ENCODE data around the gene TEAD1.

The TEAD1 gene

GRCh38 chr11:12815931-12816494 lies 141.8 kb downstream of the TEAD1 start:
- no peak for DNase-seq (ENCODE audit: low read depth in 2 of 2)
- TF ChIP-seq, protein P1, sequence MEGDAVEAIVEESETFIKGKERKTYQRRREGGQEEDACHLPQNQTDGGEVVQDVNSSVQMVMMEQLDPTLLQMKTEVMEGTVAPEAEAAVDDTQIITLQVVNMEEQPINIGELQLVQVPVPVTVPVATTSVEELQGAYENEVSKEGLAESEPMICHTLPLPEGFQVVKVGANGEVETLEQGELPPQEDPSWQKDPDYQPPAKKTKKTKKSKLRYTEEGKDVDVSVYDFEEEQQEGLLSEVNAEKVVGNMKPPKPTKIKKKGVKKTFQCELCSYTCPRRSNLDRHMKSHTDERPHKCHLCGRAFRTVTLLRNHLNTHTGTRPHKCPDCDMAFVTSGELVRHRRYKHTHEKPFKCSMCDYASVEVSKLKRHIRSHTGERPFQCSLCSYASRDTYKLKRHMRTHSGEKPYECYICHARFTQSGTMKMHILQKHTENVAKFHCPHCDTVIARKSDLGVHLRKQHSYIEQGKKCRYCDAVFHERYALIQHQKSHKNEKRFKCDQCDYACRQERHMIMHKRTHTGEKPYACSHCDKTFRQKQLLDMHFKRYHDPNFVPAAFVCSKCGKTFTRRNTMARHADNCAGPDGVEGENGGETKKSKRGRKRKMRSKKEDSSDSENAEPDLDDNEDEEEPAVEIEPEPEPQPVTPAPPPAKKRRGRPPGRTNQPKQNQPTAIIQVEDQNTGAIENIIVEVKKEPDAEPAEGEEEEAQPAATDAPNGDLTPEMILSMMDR (IDR thresholded peaks at IDR 0.05; ENCODE audit: low read depth, low read length): no peak
- no peak overlapping the region for H3K4me3 ChIP-seq (replicated peaks in 1 of 2; ENCODE audit: low read depth in 2 of 2, low read length in 2 of 2)

GRCh38 chr11:12817681-12818332 lies 143.6 kb downstream of the TEAD1 start:
- peak in 1 of 2 donors; percentile 39 for DNase-seq (ENCODE audit: low read depth in 2 of 2)
- TF ChIP-seq, protein P1 (IDR thresholded peaks at IDR 0.05; ENCODE audit: low read depth, low read length): no peak
- H3K4me3 ChIP-seq (replicated peaks in 1 of 2; ENCODE audit: low read depth in 2 of 2, low read length in 2 of 2): no peak overlapping the region

DNA sequence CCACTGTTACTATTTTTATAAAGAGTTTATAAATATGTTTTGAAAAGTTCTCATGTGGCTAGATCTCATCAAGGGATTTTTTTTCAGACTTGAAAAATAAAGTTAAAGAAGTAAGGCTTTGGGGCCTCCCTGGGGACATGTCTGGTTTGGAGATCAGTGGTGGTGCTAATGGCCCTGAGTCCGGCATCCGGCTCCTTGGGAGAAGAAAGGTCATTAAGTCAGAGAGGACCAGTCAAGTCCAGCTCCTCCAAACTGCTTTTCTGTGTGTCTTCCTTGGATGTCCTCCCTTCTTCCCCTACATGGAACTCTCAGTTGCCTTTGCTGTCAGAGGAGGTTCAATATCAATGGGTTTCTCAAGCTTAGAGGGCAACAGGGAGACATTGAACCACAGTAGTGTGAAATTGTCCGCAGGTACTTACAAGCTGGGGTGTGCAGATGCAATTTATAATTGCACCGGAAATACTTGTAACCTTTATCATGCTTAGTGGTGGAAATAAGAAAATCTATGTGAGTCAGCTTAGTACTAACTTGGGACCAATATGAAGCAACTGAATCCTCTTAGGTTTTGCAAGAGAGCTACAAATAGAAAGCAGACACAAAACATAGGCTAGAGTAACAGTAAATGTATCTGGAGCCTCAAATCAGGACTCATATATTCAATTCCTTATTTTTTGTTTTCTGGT lies 144.3 kb downstream of the TEAD1 start:
- H3K4me3 ChIP-seq (replicated peaks in 1 of 2; ENCODE audit: low read depth in 2 of 2, low read length in 2 of 2): no peak overlapping the region
- TF ChIP-seq, protein P1 (IDR thresholded peaks at IDR 0.05; ENCODE audit: low read depth, low read length): no peak
- DNase-seq (ENCODE audit: low read depth in 2 of 2): peak; percentile 86 to 92

DNA sequence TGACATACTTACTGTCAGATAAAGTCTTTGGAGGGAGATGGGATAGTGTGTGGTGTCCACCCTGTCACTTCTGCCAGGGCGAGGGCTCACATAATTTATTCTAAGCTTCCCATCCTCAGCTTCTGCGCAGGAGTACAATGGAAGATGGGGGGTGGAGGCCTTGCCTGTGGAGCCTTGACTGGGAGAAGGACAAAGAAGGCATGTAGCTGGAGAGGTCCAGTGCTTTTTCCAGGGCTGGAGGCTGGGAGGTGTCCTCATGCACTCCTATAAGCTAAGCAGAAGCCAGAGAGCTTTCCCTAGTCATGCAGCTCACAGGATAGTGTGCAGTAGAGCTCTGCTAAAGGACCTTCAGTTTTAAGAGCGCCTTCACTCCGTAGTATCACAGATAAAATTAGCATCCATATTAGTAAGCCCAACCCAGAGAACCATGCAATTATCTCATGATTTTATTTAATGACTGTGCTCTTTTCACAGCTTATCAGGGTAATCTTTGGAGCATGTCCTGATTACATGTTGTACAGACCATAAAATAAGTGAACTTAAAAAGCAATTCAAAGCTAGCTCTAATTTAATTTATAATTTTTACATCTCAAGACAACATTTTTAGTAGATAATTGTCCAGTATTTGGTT lies 148.3 kb downstream of the TEAD1 start:
- TF ChIP-seq, protein P1 (IDR thresholded peaks at IDR 0.05; ENCODE audit: low read depth, low read length): no peak
- no peak overlapping the region for H3K4me3 ChIP-seq (replicated peaks in 1 of 2; ENCODE audit: low read depth in 2 of 2, low read length in 2 of 2)
- no peak for DNase-seq (ENCODE audit: low read depth in 2 of 2)

DNA sequence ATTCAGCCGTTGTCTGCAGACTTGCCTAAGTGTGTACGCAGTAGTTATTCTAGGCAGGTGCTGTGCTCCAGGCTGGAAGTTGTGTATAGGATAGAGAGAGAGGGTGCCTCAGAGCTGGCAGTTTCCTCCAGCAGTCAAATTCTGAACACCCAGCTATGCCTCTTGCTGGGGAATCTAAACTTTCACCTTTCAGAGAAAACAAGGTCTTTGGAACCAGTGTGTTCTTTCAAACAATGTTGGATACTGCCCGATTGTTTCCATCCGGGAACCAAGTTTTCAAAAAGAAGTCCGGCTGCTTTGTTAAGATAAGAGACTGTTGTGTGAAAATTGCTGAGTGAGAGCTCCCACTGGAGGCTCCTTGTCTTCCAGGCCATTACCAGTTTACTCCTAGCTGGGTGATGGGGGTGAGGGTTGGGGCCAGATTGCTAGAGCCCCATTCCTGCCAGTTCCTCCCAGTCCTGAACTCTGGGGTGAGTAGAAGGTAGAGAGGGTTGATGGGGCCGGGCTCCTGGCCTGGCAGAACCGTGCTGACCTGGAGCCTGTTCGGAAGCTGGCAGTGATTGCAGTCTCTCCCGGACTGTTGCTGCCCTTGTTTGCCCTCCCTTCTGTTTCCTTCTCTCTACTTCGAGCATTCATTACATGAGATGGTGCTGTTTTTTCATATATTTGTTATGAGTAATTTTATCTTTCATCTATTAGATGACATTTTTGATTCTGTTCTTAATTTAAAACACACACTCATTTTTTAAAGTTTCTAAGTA lies 150.2 kb downstream of the TEAD1 start:
- TF ChIP-seq, protein P1 (IDR thresholded peaks at IDR 0.05; ENCODE audit: low read depth, low read length): no peak
- DNase-seq (ENCODE audit: low read depth in 2 of 2): peak in 1 of 2 donors; percentile 56
- no peak overlapping the region for H3K4me3 ChIP-seq (replicated peaks in 1 of 2; ENCODE audit: low read depth in 2 of 2, low read length in 2 of 2)

- no peak overlapping the region for H3K4me3 ChIP-seq (replicated peaks in 1 of 2; ENCODE audit: low read depth in 2 of 2, low read length in 2 of 2)
- TF ChIP-seq, protein P1 (IDR thresholded peaks at IDR 0.05; ENCODE audit: low read depth, low read length): no peak
- DNase-seq (ENCODE audit: low read depth in 2 of 2): no peak
Observed at GRCh38 chr11:12826441-12826840, 152.2 kb downstream of the TEAD1 start.

Measured in cardiac fibroblast (primary cell).